Measurements from ENCODE around the gene RASSF8.
A peak's percentile ranks its signal among the peaks of the same experiment; 100 is the strongest.

RASSF8 gene

DNA sequence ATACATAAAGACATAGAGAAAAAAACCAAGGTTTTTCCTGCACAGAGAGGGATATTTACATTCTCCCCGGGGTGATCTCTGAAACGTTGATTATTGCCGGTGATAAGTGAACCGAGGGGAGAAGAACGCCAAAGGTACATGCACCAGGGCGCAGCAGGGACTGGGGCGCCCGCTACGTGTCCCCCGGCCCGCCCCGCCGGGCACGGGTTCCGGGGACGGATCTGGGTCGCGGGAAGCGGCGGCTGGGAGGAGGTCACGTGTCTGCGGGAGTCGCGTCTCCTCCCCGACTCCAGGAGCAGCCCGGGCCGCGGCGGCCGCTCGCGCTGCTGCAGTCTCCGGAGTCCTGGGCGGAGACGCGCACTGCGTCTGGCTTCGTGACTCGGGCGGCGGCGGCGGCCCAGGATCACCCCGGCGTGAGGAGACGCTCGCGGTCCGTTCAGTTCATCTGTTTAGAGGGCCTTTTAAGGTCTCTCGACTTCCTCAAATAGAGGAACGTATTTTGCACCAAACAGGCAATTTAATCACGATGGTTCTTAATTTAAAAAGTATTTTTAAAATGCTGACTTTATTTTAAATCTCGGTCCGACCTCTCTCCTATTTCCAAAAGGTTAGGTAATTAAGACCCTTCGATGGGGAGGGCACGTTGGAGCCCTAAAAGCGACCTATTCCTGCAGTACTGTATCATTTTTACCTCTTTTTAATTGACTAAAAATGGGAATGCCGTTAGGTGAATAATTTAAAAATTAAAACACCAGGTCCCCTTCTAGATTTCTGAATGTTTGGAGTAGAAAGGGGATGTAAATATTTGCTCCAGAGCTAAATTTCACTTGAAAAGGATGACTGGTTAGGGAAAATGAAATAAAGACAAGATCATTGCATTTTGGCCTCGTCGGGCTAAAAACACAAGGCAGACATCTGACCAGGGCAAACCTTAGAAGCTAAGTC, 168.1 kb downstream of the RASSF8 start:
- intact Hi-C loops (cut with DNase I), result loop anchor here (10.0 kb wide), 2 partner anchors 98 to 338 kb away; no protein-coding TSS in a partner anchor
- peak; percentile 66 to 96 (median 90) for DNase-seq

GRCh38 chr12:26127404-26127803, 168.9 kb downstream of the RASSF8 start:
- intact Hi-C loops (cut with DNase I), result loop anchor here (10.0 kb wide), 2 partner anchors 97 to 337 kb away; no protein-coding TSS in a partner anchor
- DNase-seq, result no peak

GRCh38 chr12:26128168-26128567, 169.7 kb downstream of the RASSF8 start:
- intact Hi-C loops (cut with DNase I), result loop anchor here (10.0 kb wide), 2 partner anchors 97 to 337 kb away; no protein-coding TSS in a partner anchor
- DNase-seq, result no peak
